GM21786 (cell line): ENCODE data around the gene FOXN3.

Experiments used
- ATAC-seq: cut with Tn5 transposase; IDR thresholded peaks from one replicate; pipeline ENCODE4 v1.9.1; 2021; ENCODE audit not compliant: unreplicated experiment

Gene FOXN3

GRCh38 chr14:89340200-89341181, 76.5 kb downstream of the FOXN3 start:
- ATAC-seq: no peak

DNA sequence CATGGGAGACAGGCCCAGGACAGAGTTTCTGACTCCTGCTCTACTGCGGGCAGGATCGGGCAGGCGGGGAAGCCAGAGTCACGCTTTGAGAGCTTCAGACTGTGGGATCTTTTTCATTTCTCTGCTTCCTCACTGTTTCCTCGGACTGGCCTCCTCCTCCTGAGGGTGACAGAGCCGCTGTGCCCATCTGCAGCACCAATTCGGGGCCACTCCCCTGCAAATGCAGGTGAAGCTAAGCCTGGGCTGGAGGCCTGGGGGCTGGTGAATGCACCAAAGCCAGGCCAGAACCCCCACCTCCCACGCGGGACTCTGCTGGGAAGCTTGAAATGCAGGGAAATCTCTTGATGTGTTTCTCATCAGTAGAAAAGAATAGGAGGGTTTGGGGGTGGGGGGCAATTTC, 77.5 kb downstream of the FOXN3 start:
- ATAC-seq: no peak

GRCh38 chr14:89339158-89339557, 77.9 kb downstream of the FOXN3 start:
- ATAC-seq: no peak

- no peak for ATAC-seq
Observed at GRCh38 chr14:89336338-89336737, 80.7 kb downstream of the FOXN3 start.

DNA sequence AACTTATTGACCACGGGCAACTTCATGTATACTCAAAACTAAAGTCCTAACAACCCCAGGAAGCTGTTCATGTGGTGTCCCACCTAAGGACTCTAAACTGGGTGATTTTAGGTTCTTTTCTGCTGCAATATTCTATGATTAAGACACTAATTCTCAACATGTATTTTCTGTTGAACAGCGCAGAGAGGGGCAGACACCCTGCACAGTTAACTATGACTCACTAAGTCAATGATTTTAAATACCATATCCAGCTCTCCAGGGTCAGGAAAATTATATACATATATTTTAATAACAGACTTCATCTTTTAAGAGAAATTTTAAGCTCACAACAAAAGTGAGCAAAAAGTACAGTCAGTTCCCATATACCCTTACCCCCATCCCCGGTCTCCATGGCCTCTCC, 85.0 kb downstream of the FOXN3 start:
- ATAC-seq: no peak

DNA sequence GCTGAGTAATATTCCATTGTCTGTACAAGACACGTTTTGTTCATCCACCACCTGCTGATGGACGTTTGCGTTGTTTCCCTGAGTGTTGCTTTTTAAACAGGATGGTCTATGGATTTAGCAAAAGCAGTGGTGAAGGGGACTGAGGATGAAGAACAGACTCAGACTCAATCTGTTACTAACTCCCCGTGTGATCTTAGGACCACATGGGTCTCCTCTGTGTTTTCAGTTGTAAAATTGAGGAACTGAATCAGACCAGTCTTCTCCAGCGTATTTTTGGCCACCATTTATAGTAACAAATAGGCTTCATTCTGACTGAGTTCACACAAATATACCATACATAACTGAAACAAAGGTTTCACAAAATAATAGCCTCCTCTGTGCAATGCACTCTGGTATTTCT, 85.6 kb downstream of the FOXN3 start:
- peak; percentile 87 for ATAC-seq

DNA sequence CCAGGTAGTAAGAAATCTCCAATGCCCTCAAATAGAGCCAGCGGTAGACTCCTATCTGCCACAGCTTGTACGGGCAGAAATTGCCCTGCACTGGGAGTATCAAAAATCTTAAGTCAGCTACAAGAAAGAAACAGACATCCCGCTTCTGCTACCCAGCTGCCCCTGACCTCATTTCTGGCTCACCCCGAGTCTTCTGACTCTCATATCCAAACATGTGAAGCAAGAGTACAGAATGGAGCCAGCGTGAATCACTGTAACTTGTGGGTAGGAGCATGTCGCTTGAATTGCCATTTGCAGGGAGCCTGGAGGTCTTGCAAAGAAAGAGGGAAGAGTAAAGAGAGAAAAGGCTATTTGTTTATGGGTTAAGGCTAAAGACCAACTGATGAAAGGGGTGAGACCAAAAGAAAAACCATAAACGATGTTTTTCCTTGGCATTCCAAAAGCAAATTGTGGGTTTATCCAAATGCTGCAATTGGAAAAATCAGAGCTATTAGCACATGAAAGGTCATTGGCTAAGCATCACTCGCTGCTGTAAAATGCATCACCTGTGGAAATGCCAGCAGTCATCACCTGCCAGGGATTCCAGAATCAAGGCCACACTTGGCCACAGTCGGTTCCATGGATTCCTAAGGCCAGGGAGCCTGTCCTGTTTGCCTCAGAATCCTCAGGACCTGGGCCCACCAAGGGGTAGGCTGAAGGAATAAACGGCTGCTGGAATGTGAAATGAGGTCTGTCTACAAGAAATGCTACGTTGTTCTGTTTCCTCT, 86.6 kb downstream of the FOXN3 start:
- no peak for ATAC-seq

DNA sequence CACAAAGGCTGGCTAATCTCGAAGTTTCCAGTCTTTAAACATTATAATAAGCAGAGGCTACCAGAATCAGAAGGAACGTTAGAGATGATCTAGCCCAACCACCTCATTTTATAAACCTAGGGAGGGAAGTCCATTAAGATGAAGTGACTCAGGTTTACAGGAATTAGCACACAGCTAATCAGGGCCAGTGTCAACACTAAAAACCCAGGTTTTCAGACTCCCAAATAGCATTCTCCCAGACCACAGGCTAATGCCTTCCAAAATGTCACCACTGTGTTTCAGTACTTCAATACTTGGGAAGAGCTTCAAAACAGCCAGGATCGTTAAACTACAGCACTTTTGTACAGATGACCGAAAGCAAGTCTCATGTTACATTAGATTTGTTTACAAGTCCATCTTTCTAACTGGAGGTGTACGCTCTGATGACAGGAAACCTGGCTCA, 89.2 kb downstream of the FOXN3 start:
- no peak for ATAC-seq

- no peak for ATAC-seq
Observed at GRCh38 chr14:89325959-89326358, 91.1 kb downstream of the FOXN3 start.

DNA sequence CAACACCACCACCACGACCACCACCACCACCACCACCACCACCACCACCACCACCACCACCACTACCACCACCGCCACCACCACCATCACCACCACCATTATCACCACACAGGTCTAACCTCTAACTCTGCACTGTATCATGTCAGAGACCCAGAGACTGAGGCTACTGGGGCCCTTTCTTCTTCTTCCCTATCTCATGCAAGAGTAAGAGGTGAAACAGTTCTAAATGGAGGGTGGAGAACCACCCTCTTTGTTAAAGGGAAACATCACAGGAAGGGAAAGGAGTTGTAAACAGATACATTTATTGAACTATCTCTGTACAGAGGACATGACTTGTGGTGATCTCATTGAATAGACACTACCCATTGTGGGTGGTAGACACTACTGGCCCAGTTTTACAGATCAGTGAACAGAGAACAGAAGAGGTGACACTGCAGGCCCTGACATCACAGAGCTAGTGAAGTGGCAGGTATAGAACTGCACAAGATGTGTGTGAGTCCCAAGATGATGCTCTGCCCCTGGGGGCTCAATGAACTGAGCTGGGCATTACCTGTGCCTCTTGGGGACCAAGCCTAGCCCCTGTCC, 91.6 kb downstream of the FOXN3 start:
- peak; percentile 47 for ATAC-seq

- ATAC-seq: peak; percentile 60
Observed at GRCh38 chr14:89324501-89325298, 92.3 kb downstream of the FOXN3 start.

DNA sequence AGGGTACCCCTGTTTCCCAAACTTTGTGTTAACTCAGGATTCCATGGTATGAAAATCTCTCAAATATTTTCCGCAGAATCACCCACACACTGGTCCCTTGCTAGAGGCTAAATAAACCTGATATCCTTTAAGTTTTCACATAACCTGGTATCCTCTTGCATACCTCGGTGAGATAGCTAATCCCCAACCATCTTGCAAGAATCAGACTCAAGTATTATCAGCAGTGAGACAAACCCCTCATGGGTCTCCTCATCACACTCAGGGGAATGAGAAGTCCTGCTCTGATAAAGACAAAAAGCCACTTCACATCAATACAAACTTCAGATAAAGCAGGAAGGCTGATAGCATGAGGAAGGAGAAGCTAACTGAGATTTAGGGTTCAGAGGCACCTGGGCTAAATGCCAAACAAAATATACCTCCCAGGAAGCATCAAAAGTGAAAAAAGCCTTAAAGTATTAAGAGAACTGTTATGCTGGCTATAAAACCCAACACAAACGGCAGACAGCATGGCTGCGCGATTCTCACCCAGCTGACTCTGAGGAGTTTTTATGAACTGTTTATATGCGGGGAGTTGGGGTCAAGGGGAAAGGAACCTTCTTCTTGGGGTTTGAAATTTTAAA, 96.5 kb downstream of the FOXN3 start:
- ATAC-seq: no peak

DNA sequence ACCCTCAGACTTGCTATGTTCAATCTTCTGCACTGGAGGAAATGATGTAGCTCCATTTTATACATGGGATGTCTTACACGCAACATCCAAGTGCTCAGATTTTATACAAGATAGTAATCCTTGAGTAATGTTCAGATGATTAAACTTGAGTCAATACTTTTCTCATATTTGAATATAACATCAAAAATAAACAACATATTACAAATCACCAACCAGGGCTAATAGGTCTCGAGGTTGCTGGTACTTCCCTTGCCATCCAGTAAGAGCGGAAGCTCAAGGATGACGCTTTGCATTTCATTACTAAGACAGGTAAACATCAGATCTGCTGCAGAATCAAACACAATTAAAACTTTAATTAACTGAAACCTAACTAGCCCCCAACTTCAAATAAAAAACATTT, 97.3 kb downstream of the FOXN3 start:
- ATAC-seq: no peak

DNA sequence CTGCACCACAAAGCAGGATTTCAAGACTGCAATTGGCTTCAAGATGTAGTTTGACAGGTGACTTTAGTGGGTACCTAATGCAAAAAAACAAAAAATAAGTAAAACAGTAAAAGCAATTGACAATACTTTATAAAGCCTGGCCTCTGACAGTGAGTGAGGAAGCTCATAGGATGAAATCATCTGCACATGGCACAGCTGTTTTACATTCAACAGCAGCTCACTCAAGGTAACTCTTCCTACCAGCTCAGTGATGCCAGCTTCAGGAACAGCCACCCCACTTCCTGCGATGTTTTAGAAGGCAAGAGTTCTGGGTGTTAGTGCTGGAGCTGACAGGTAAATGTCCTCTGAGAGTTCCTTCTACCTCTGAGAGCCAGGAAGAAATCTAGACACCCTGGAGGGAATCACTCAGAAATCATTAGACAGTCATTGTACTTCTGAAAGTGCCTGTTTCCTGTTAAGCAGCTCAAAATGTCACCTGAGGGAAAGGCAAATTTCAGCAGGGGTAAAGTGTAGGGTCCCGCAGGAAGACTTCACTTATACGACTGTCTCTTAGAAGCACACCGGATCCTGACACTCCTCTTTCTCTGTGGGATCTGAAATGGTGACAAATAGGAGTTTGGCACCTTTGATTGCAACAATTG, 99.9 kb downstream of the FOXN3 start:
- ATAC-seq: peak; percentile 91

DNA sequence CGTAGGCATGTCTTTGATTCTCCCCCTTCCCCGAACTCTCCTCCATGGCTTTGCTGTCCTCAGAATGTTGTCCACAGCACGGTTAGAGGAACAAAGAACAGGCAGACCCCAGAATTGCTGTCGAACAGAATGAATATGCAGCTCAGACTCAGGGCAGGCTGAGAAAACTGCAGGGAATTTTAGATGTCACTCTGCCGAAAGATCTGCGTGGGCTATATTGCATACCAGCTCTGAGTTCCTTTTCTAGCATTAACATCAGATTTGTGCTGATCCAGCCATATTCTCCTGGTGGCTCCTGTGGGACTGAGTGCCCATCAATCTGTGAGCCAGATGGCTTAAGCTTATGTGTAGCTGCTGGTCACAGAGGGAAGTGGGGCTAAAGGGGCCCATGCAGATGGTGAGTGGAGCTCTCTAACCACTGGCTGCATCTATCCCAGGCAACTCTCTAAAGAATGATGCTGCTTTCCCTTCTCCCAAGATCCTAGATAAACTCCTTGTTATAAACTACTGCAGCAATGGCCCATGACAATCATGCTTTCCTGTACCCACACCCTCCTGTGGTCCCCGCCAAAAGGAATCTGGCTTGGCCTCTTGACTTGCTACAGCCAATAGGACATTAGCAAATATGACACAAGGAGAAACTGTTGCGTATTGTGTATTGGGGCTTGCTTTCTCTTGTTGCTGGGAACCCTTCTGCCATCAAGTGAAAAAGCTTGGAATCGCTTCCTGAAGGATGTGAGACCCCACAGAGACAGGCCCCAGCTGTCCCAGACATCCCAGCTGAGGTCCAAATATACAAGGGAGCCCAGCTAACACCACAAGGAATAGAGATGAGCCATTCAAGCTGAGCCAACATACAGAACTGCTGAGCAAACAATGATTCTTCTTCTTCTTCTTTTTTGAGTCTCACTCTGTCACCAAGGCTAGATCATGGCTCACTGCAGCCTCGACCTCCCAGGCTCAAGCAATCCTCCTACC, 101.3 kb downstream of the FOXN3 start:
- no peak for ATAC-seq

DNA sequence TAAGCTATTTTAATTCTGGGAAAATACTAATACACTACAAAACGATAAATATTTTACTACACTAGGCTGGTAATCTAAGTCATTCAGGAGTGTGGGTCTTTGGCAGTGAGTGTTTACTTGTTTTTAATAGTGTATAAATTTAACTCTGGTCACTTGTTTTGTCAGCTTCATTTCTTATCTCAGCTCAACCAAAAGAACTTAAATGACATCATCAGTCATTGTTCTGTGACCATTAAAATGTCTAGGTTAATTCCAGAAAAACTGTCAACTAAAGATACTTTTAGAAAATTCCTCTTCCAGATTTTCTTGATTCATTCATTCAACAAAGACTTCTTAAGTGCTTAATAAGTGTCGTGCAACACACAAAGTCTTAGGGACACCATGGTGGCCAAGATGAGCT, 102.8 kb downstream of the FOXN3 start:
- ATAC-seq: no peak

- ATAC-seq: no peak
Observed at GRCh38 chr14:89312932-89313331, 104.1 kb downstream of the FOXN3 start.

DNA sequence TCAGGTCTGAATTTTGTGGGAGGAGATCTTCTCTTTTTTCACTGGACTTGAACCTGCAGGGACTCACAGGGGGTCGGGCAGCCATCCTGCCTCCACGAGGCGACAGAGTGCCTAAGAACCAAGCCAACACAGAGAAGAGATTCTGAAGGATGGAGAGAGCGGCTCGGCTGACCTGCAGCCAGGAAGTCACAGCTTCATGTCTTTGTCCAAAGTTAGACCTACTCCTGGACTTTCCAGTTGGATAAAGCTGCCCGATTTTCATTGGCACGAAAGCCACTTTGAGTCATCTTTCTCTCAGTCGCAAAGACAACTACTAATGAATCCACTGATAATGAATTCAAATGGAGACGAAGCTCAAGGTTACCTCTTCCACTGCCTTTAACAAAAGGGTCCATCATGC, 106.8 kb downstream of the FOXN3 start:
- ATAC-seq: no peak
